Osteocyte (in vitro differentiated cells): ENCODE results near the gene EGFR. TPM values are rescaled to one million over a fixed set of nuclear protein-coding genes. Genes with fewer than 3 reads are reported as not detected.

Source experiments
- DNase-seq: peaks from one replicate; pipeline ENCODE4 v3.0.0; 2021; ENCODE audit warnings: mixed read lengths; ENCODE audit not compliant: unreplicated experiment; ENCODE audit errors: extremely low spot score
- H3K27ac Mint-ChIP-seq: one replicate; pipeline ENCODE4 v1.8.0; 2021; ENCODE audit warnings: mild to moderate bottlenecking, mixed read lengths; ENCODE audit not compliant: unreplicated experiment
- H3K27me3 Mint-ChIP-seq: one replicate; pipeline ENCODE4 v1.8.0; 2021; ENCODE audit warnings: mixed read lengths; ENCODE audit not compliant: unreplicated experiment
- H3K36me3 Mint-ChIP-seq: one replicate; pipeline ENCODE4 v1.8.0; 2021; ENCODE audit warnings: mixed read lengths; ENCODE audit not compliant: unreplicated experiment
- H3K4me1 Mint-ChIP-seq: one replicate; pipeline ENCODE4 v1.8.0; 2021; ENCODE audit warnings: mixed read lengths; ENCODE audit not compliant: unreplicated experiment
- H3K4me3 Mint-ChIP-seq: one replicate; pipeline ENCODE4 v1.8.0; 2021; ENCODE audit warnings: mild to moderate bottlenecking, moderate library complexity, mixed read lengths; ENCODE audit not compliant: unreplicated experiment
- H3K9me3 Mint-ChIP-seq: one replicate; pipeline ENCODE4 v1.8.0; 2021; ENCODE audit warnings: mixed read lengths; ENCODE audit not compliant: unreplicated experiment
- CTCF ChIP-seq: fragments of 200-600 bp; sonication (generic); IDR thresholded peaks from 2 replicates; pipeline ENCODE4 v1.5.0; 2021; ENCODE audit warnings: antibody characterized with exemption, mild to moderate bottlenecking, moderate library complexity
- total RNA-seq: library from RNA; stranded (reverse); gene quantifications from 2 replicates; pipeline ENCODE4 v1.2.1, GENCODE V29; 2021

EGFR gene
- total RNA-seq, 1 donor from 2014 or later: 56.5 TPM

- Mint-ChIP-seq H3K27me3 (no peaks in the 10 kb centered on the region), H3K4me1 (peaks cover 73% of the 10 kb centered on the region)
- no peak for DNase-seq
Measured at GRCh38 chr7:55023841-55024505, 5.2 kb downstream of the EGFR start.

GRCh38 chr7:55024776-55025175 lies 6.0 kb downstream of the EGFR start:
- no peak overlapping the region for H3K27ac Mint-ChIP-seq
- H3K9me3 Mint-ChIP-seq: no peaks in the 10 kb centered on the region
- no peaks in the 10 kb centered on the region for H3K36me3 Mint-ChIP-seq
- no peak for DNase-seq
- peaks cover 80% of the 10 kb centered on the region for H3K4me1 Mint-ChIP-seq
- H3K27me3 Mint-ChIP-seq: no peaks in the 10 kb centered on the region
- no peak for TF ChIP-seq CTCF
- no peak overlapping the region for H3K4me3 Mint-ChIP-seq

More at GRCh38 chr7:55023841-55024505, 5.2 kb downstream of the EGFR start:
- no peaks in the 10 kb centered on the region for H3K36me3 Mint-ChIP-seq
- no peak overlapping the region for H3K4me3 Mint-ChIP-seq
- no peak overlapping the region for H3K27ac Mint-ChIP-seq
- no peak for TF ChIP-seq CTCF
- no peaks in the 10 kb centered on the region for H3K9me3 Mint-ChIP-seq

- Mint-ChIP-seq H3K27ac (peak overlapping the region; percentile 79), H3K9me3 (no peaks in the 10 kb centered on the region)
- DNase-seq: no peak
Measured at GRCh38 chr7:55026086-55026790, 7.4 kb downstream of the EGFR start.

GRCh38 chr7:55026867-55027490 lies 8.2 kb downstream of the EGFR start:
- H3K4me1 Mint-ChIP-seq: peaks cover 84% of the 10 kb centered on the region
- H3K36me3 Mint-ChIP-seq: no peaks in the 10 kb centered on the region
- H3K4me3 Mint-ChIP-seq: peak overlapping the region; percentile 5
- H3K27ac Mint-ChIP-seq: peak overlapping the region; percentile 79
- DNase-seq: no peak
- H3K27me3 Mint-ChIP-seq: no peaks in the 10 kb centered on the region
- H3K9me3 Mint-ChIP-seq: no peaks in the 10 kb centered on the region
- TF ChIP-seq CTCF: no peak

More at GRCh38 chr7:55026086-55026790, 7.4 kb downstream of the EGFR start:
- Mint-ChIP-seq H3K36me3 (no peaks in the 10 kb centered on the region), H3K4me3 (peak overlapping the region; percentile 5), H3K27me3 (no peaks in the 10 kb centered on the region), H3K4me1 (peaks cover 86% of the 10 kb centered on the region)
- TF ChIP-seq CTCF: no peak

- Mint-ChIP-seq H3K27me3 (no peaks in the 10 kb centered on the region), H3K36me3 (no peaks in the 10 kb centered on the region), H3K4me3 (no peak overlapping the region), H3K27ac (no peak overlapping the region), H3K4me1 (peaks cover 75% of the 10 kb centered on the region), H3K9me3 (no peaks in the 10 kb centered on the region)
- TF ChIP-seq CTCF: no peak
- DNase-seq: no peak
Measured at GRCh38 chr7:55028011-55028410, 9.2 kb downstream of the EGFR start.
